HL-60/S4 (cell line): Measurements from ENCODE around the gene HLA-DRB1.
"Not testable (repeated sequence)": the region's sequence is repeated elsewhere in the genome, so short reads cannot be mapped to it uniquely, and the experiment has no call there.

Source experiments
- in situ Hi-C: fragments of 300-500 bp; cut with MboI; formaldehyde crosslinking; loops from 2 replicates; pipeline ENCODE4 v1.14.3; 2022; ENCODE audit warnings: low sequenced_read_pairs

HLA-DRB1 gene

GRCh38 chr6:32565511-32565910, 24.1 kb downstream of the HLA-DRB1 start:
- in situ Hi-C loops = no loop called here

GRCh38 chr6:32562940-32563339, 26.7 kb downstream of the HLA-DRB1 start:
- in situ Hi-C loops = no loop called here

- in situ Hi-C loops = no loop called here
Measured at GRCh38 chr6:32559747-32560146, 29.9 kb downstream of the HLA-DRB1 start.

- in situ Hi-C loops = no loop called here
Measured at GRCh38 chr6:32558426-32559057, 31.1 kb downstream of the HLA-DRB1 start.

- in situ Hi-C loops = no loop called here
Measured at GRCh38 chr6:32554116-32554965, 35.3 kb downstream of the HLA-DRB1 start.

GRCh38 chr6:32553037-32553742, 36.5 kb downstream of the HLA-DRB1 start:
- in situ Hi-C loops = no loop called here

GRCh38 chr6:32551410-32551809, 38.2 kb downstream of the HLA-DRB1 start:
- in situ Hi-C loops = no loop called here

GRCh38 chr6:32539839-32540238, 49.8 kb downstream of the HLA-DRB1 start:
- in situ Hi-C loops = no loop called here

GRCh38 chr6:32530431-32530793, 59.2 kb downstream of the HLA-DRB1 start:
- in situ Hi-C loops = not testable (repeated sequence)

GRCh38 chr6:32529697-32530430, 59.8 kb downstream of the HLA-DRB1 start, which contains the start of gene HLA-DRB5:
TSS of gene HLA-DRB5 (minus strand) at chr6:32530287. CDS start at chr6:32530224, 63 bp downstream.
- in situ Hi-C loops = no loop called here
